GM21723 (cell line): ENCODE measurements around the gene GLI3.

Source experiments
- ATAC-seq: cut with Tn5 transposase; IDR thresholded peaks from one replicate; pipeline ENCODE4 v1.9.1; 2021; ENCODE audit warnings: mild to moderate bottlenecking, moderate library complexity; ENCODE audit not compliant: unreplicated experiment

The GLI3 gene

GRCh38 chr7:42085531-42085930 lies 151.5 kb downstream of the GLI3 start:
- no peak for ATAC-seq

DNA sequence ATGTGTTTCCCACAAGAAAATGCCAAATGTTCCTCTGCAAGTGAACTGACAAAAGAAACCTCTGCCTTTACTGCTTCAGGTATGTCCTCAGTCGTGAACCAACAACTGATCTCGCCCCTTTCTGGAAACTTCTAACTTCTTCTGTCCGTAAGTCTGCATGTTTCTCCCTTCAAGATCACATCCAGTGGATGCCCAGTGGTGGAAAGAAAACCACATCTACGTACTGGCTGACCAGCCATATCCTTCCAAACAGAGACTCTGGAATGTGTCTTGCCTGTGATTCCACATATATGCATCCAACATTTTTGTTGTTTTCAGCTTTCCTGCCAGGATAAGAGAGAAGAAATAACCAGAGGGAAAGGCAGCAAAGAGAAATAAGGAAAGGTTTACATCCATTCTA lies 152.7 kb downstream of the GLI3 start:
- no peak for ATAC-seq

GRCh38 chr7:42083284-42083683 lies 153.7 kb downstream of the GLI3 start:
- ATAC-seq, result no peak

GRCh38 chr7:42082144-42082543 lies 154.9 kb downstream of the GLI3 start:
- no peak for ATAC-seq

- ATAC-seq, result no peak
These were observed 155.3 kb downstream of the GLI3 start for GRCh38 chr7:42081671-42082070.

DNA sequence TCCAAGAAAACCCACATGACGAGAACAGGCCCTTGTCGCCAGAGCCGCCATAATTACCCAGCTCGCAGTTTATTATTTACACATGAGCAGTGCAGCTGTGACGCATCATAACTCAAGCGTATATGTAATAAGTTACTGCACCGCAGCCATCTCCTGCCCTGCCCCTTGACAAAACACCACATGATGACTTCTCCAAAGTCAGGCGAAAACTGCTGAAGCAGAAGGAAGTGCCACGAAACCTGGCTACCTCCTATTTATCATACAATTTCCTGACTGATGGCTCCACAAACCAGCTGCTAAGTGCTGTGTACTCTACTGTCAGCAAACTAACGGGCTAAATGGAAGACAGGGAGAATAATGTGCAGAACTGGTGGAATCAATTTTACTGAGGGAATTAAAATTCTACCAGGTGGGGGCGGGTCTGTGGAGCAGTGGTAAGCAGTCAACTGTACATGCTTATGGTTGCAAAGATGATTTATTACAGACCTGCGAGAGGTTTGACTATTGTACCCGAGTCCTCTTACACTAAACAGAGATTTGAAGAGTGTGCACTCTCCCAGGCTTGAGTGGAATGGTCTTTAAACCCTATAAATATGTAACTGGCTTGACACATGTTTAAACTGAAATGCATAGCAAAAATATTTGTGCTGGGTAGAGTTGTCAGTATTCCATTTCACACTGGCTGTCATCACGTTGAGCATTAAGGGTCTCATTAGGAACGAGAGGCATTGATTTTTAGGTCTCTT lies 156.0 kb downstream of the GLI3 start:
- no peak for ATAC-seq

DNA sequence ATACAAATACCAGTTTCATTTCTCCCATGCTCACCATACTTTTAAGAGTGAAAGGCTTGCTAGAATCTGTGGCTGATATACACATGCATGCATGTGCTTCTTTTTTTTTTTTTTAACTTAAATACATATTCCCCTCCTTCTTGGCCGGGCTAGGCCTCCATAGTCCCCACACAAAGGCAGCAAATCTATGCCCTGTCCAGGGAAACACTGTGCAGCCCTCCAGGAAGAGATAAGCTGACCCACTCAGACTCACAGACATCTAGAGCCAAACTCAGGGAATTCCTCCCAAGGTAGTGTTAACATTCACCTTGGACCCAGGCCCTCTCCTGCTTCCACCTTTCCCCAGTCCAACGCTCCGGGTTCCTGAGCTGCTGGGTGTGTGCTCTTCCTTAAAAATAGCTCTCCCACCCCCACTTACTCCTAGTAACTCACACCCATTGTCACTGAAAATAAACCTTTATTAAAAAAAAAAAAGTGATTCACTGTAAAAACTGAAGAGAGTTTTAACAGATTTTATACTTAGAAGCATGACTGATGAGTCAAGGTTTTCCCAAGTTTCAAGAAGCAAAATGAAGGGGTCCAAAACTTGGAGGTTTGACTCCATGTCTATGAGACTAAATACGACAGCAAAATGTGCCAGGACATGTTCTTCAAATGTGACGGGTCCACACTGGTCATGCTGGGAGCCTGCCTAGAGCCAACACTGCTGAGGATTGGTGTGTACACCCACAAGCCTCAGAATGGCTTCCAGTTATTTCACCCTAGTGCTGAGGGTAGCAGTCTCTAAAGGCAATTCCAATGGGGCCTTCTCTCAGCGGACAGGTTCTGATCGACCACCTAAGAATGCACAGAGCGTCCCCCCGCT lies 159.5 kb downstream of the GLI3 start:
- ATAC-seq, result no peak

DNA sequence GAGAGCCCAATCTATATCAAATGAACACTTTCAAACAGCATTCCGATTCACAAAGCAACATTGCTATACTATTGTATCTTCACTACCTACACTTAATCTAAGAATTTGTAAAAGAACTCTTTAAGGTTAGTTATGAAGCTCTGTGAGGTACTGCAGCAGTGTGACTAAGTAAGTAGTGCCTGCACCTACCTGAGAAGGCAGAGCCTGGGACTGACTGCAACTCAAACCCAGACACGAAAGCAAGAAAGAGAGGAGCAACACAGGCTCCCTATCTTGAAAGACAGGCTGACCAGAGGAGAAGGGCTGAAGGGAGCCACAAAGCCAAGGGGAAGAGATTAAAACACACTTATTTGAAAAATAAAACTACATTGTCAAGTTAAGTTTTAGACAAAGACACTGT lies 160.1 kb downstream of the GLI3 start:
- no peak for ATAC-seq

DNA sequence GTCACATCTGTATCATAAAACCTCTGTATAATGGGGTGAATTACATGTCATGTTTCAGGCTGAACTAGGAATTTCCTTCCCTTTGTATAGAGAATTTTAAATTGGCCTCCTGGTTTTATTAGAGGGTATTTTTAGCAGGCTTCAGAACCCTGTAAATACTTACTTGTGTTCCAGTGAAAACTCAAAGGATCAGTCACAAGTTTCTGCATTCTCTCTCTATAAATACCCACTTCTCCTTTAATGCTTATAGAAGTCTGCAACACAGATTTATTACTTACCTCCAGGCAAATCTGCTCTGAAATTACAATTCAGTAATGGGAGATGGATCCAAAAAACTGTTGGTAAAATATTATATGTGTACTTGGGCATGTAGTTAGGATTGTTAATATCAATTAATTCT lies 161.6 kb downstream of the GLI3 start:
- no peak for ATAC-seq

- no peak for ATAC-seq
These were observed 162.9 kb downstream of the GLI3 start for GRCh38 chr7:42074076-42074475.

GRCh38 chr7:42071372-42072261 lies 165.4 kb downstream of the GLI3 start:
- ATAC-seq, result no peak

GRCh38 chr7:42070068-42070467 lies 166.9 kb downstream of the GLI3 start:
- no peak for ATAC-seq

GRCh38 chr7:42069590-42069989 lies 167.4 kb downstream of the GLI3 start:
- ATAC-seq, result no peak

DNA sequence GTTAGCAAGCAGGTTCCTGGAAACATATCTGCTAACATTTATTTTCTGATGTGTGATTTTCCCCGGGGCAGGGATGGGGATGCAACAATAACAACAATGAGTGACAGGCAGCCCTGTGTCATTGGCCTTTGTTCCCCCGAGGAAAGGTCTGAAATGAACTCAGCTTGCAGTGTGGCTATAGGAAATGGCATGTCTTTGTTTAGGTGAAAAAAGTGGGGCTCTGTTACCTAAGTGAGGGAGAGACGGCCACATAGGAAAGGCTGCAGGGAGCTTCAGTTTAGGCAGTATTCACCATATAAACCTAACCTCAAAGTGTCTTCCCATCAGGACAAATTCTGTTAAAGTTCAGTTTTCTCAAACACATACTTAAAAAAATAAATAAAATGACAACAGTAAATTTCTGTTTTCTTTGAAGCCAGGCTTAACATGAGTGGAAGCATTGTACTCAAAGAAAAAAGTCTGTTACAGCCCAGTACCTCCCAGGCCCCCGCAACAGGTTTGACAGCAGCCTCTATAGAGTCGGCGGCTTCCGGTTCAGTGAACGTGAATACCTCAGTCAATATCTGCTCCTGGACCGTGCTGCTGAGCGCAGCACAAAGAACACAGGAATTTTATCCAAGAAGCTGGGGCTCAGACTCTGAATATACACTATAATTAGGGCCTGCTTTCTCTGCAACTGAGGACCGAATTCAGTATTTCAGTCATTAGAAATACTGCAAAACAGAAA lies 168.3 kb downstream of the GLI3 start:
- no peak for ATAC-seq

DNA sequence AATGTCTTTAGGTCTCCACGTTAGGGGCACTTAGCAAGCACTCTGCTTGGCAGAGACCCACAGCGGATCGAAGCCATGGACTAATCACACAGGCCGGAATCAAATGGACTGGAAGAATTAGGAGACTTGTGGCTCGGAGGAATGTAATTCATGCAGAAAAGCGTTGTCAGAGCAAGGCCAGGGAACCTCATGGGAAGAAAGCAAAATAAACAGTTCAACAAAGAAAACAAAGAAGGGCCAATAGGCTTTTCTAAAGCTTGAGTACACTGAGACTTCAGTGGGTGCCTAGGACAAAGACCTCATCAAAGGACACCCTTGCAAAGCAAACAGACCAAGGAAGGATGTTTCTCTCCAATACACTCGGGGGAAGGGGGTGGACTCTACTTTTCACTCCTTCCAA lies 171.1 kb downstream of the GLI3 start:
- no peak for ATAC-seq

DNA sequence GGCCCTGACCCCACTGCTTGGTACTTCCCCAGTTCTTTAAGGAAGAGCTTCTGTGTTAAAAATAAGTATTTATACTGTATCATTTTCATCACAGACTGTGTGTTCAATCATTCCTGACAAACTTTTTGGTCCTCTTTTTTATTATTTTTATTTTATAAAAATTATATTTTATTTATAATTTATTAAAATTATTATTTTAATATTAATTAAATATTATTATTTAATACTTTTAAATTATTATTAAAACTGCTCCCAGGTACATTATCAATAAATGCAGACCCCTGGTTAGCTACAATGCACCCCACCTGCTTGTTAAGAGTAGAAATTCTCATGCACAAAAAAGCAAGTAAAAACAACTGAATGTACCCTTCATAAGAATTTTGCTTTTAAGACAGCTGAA lies 172.0 kb downstream of the GLI3 start:
- ATAC-seq, result no peak

DNA sequence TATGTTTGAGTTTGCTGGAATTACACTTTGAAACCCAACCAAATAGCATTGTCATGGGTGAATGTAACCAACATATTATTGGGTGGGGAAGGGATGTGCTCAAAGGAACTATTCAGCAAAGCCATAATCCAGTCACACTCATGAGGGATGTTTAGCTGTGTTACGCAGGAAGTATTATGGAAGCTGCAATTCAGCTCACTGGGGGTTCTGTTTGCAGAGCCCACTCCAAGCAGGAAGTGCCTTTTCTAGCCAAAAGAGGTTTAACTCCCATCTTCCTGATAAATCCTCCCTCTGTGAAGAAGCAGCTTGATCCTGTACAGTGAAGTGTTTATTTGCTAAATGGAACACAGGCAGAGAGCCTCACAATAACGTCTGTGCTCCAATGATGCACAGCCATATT lies 172.5 kb downstream of the GLI3 start:
- ATAC-seq, result no peak

DNA sequence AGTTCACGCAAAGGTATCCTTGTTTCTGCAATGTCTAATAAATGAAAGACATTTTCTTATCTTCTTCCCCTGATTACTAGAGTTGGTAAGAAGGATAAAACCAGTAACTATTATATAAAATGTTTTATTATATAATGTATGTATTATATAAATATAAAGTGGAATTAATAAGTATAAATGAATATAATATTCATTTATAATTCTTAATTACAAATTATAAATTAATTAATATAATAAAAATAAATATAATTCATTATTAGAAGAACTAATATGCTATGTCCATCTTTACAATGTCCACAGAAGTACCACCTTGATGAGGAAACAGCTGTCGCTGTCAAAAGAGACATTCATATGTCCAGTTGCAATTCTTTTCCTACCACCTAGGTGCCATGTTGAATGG lies 177.7 kb downstream of the GLI3 start:
- no peak for ATAC-seq

GRCh38 chr7:42057331-42057730 lies 179.7 kb downstream of the GLI3 start:
- ATAC-seq, result no peak

DNA sequence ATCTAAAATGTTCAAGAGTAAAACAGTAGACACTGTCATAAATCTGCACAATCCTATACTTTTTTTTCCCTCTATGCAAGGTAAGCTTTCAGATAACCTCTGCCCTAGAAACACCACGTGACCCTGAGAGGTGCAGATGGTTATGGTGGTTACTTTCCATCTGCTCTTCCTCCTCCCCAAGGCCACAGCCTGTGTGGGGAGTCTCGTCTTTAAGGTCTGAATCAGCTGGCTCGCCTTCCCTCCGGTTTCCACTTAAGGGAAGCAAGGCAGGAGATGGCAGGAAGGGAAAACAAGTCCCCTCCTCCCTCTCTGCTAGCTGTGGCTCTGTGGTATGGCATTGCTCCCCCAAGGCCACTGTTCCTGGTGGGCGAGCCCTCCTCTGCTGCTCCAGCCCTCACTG lies 181.8 kb downstream of the GLI3 start:
- ATAC-seq, result no peak

GRCh38 chr7:42053834-42054233 lies 183.2 kb downstream of the GLI3 start:
- ATAC-seq, result no peak
